GM18951 (cell line): Measurements from ENCODE around the gene LRMDA.

ENCODE experiments used
- POLR2A ChIP-seq: IDR thresholded peaks from 4 replicates; pipeline ENCODE4 v1.6.1; 2011; ENCODE audit warnings: mild to moderate bottlenecking; ENCODE audit not compliant: insufficient read length, insufficient read depth; ENCODE audit errors: extremely low read depth
- in situ Hi-C: fragments of 300-500 bp; cut with MboI; formaldehyde crosslinking; loops from one replicate; pipeline ENCODE4 v1.12.0; 2022; ENCODE audit warnings: low sequenced_read_pairs, mixed read lengths, inconsistent platforms; ENCODE audit not compliant: unreplicated experiment

Gene LRMDA

GRCh38 chr10:76422769-76423168, 991.3 kb downstream of the LRMDA start:
- in situ Hi-C loops, result no loop called here
- no peak for TF ChIP-seq POLR2A

- TF ChIP-seq POLR2A, result no peak
- in situ Hi-C loops, result no loop called here
Measured at GRCh38 chr10:76428551-76429367, 997.3 kb downstream of the LRMDA start.

DNA sequence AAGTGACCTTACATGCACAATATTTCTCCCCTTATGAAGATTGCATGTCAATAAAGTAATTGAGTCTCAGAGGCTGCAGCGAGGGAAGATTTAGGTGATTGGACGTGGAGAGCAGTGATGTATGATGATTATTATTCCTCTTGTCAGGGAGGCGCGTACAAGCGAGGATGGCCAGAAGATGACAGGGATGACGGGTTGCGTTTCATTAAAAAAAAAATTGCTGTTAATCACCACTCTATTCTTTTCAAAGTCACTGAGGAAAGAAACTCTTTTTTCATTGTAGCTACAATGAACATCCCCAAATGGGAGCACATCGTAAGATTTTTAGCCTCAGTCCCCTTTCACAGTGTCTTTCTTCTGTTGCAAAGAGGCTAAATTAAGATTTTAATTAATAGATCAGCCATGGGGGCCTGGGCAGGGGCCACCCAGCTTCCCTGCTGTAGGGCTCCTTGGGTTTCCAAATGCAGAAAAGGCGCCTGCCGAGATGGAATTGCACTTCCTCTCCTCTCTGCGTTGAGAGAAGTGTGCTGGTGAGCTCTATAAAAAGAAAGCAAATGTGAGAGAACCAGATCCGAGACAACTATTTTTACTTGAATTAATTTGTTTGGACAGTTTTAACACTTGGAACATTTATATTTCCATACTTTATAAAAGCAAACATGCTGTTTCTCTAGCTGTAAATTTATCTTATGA, 998.1 kb downstream of the LRMDA start:
- no peak for TF ChIP-seq POLR2A
- in situ Hi-C loops, result no loop called here

DNA sequence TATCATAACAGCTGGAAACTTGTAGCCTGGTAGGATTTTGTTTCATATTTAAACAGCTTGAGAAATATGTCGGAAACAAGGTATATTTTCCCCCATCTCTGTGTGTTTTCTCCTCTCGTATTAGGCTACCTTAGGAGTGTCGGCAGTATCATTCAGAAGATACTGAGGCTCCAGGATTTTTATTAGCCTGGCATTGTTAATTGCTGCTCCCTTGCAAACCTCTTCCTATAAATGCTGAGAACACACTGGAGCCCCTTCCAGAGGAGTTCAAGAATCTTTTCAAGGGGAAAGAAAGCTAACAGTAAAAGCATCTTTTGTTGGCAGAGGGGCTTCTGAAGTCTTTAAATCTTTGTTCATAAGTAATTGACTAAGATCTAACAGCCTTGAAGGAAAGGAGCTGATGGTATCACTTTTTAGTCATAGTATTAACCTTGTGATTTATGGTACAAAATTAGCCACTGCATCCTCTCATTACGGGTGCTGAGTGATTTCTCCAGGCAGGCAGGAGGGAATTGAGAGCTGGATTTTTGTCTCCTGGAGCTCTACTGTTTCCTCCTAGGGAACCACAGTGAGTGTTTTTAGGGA, 998.7 kb downstream of the LRMDA start:
- in situ Hi-C loops, result no loop called here
- TF ChIP-seq POLR2A, result no peak

GRCh38 chr10:76432016-76433012, 1000.9 kb downstream of the LRMDA start:
- in situ Hi-C loops, result no loop called here
- TF ChIP-seq POLR2A, result no peak

DNA sequence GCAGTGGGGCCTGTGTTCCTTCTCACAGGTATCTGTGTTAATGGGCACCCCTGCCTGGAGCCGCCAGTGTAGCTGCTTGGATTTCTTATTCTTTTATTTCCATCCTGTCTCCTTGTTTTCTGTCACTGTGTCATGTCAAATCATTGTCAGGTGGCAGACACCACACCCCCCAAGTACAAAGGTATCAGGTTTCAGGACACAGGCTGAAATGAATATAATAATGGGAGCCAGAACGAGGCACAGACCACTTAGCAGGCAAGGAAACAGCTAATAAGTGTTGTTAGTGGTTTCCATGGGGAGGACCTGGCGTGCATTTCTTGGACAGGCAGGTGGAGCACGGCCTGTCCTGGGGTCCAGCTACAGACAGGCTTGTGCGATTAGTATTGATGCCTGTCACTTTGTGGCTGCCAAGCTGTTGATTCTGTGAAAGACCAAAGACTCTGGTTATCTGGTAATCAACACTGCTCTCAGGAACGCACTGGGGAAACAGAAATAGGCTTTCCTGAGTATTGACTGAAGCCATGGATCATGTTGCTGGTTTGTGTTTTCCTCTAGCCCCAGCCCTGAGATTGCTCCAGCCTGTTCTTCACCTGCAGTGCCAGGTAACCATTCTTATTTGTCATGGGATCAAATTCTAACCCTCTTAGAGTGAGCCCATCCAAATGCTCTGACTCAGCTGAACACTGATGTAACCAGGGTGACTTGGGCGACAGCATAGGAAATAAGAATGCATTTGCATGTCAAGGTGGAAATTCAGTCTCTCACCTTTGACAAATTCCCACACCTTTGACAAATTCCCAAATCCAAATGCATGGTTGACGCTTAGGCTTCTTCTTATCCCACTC, 1002.0 kb downstream of the LRMDA start:
- in situ Hi-C loops, result no loop called here
- TF ChIP-seq POLR2A, result no peak

DNA sequence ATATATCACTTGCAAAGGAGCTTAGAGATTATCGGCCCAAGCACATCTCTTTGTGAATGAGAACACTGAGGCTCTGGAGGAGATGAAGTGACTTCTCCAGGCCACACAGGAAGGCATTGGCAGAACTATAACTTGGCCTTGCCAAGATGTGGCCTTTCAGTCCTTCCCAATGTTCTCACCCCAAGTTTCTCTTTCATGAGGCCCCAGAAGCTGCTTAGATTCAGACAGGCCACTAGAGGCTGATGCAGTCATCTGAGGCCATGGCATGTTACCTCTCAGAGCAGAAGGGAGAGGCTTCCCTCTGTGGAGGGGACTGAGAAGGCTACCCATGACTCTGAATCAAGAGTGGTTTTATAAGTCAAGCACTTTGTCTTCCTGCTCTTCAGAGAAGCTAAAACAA, 1003.7 kb downstream of the LRMDA start:
- TF ChIP-seq POLR2A, result no peak
- in situ Hi-C loops, result no loop called here

DNA sequence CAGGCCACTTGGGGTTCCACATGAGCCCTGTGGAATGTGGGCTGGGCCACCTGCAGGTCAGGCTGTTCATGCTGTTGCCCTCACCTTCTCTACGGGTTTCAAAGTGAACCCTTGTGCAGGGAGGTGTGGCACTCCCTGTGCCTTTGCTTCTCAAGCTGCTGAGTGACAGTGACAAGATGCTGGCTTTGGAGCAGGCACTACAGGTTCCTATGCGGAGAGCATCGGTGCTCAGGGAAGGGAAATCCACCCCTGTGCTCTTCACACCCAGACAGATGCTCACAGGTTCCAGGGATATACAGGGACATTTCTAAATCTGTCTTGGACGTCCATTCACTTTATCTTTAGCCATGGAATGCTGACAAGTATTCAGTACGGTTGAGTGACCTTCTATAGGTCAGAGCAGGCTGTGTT, 1005.0 kb downstream of the LRMDA start:
- TF ChIP-seq POLR2A, result no peak
- in situ Hi-C loops, result no loop called here

DNA sequence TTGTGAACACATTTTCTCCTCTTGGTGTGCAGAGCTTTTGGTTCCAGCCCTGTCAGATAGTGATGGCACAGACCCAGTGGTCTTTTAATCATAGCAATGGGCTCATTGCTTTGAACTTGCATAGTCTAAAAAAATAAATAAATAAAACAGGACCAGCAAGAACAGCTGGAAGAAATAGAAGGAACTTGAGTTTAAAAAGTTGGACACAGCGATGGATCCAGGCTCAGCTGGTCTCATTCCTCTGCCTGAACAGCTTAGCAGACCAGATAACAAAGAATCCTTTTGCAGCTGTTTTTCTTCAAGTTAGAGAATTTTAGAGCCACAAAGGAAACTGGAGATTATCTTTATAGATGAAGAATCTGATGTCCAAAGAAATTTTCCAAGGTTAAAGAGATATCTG, 1005.6 kb downstream of the LRMDA start:
- in situ Hi-C loops, result no loop called here
- no peak for TF ChIP-seq POLR2A

DNA sequence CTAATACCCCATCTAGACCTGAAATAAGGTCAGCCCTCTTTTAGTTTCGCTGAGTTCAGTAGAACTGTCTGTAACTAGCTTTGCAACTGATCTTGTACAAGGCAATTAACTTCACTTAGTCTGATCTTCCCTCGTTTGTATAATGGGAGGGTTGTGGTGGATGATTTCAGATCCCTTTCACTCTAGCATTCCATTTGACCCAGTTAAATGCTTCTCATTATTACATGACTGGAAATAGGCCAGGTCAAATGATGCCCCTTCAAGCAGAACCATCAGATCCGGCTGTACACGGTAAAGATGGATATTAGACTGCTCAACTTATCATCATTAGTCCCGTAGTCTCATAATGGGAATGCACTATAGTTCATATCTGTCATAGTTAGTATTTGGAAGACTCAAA, 1009.0 kb downstream of the LRMDA start:
- no peak for TF ChIP-seq POLR2A
- in situ Hi-C loops, result no loop called here

- TF ChIP-seq POLR2A, result no peak
- in situ Hi-C loops, result no loop called here
Measured at GRCh38 chr10:76442113-76442512, 1010.7 kb downstream of the LRMDA start.
